Activated CD4-positive, alpha-beta T cell treated with anti-CD3 and anti-CD28 coated beads, Interleukin-2, amount 50 U/mL, for 1 hour (primary cell): Measurements from ENCODE around the gene ZNF749.
A peak's percentile ranks its signal among the peaks of the same experiment; 100 is the strongest.
"Not testable (repeated sequence)": the region's sequence is repeated elsewhere in the genome, so short reads cannot be mapped to it uniquely, and the experiment has no call there.

Experiments
- DNase-seq: peaks from one replicate; pipeline ENCODE4 v3.0.0-alpha.2; 2020

The ZNF749 gene

GRCh38 chr19:57473646-57474045, 38.5 kb downstream of the ZNF749 start:
- DNase-seq, result no peak

DNA sequence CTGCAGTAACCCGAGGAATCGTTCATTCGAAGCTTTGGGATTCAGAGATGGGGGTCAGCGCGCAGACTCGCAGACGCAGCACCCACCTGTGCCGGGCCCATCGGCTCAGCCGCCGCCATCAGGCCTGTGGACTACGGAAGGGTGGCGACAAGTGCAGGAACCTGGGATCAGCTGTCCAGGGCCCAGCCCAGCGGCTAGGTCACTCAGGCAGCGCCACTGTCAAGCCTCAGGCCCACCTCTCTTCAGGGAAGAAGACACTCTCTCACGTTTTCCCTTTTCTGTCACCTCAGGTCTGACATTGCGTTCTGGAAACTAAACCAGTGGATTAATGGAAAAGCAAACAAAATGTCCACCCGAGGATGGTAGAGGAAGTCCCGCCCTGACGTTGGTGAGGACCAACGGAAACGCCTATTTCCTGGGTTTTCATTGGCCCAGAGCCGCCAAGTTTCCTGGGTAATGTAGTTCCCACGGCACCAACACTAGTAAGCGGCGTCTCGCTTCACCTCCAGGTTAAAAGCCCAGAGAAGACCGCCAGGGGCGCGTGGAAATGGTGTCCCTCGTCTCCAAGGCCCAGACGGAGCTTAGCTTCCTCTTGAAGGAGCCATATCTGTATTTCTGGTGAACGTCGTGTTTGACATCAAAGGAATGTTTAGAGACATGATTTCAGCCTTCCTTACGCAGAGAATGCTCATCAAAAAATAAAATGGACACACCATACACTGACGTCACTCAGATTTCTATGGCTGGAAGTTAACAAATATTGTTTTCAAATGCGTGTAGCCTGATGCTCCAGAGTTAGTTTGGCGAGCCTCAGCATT, 42.3 kb downstream of the ZNF749 start, which contains the start of gene ZNF772:
Gene ZNF772, minus strand, starts transcription at position 376 of the 818 bp plus-strand sequence. Its CDS starts 257 bp downstream, at position 119.
- DNase-seq, result peak; percentile 89

DNA sequence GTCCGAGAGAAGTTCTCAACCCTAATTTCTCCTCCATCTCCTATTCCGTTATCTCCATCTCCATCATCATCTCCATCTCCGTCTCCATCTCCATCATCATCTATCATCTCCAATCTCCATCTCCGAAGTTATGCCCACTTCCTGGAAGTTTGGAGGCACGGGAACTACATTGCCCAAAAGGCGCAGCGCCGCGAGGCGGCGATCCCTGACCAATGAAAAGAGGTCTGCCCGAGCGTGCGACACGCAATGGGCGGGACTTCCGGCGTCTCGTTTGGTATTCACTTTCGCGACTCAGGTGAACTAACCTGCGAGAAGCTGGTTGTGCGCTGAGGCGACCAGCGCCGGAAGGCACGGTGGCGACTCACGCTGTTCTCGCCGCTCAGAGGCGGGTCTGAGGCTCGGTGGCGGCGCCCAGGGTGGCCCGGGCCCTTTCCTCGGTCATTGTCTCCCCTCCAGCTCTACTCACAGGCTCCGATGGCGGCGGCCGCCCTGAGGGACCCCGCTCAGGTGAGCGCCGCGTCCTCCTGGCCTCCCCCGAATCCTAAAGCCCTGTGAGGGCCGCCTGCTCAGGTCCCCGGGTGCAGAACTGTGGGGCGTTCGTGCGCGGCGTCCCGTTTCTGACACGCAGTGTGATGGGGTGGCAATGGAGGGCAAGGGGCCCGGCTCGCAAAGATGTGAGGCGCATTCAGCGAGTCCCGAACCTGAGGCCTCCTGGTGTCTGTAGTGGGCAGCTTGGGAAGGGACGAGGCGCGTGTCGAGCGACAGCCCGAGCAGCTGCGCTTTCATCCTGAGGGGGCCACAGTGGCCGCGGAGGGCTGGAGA, 52.6 kb downstream of the ZNF749 start, which contains the start of gene ZNF419:
Gene ZNF419, plus strand, starts transcription at position 274 of the 822 bp plus-strand sequence. Its CDS starts 201 bp downstream, at position 475.
- DNase-seq, result peak; percentile 95

- DNase-seq, result not testable (repeated sequence)
These were observed 53.1 kb downstream of the ZNF749 start for GRCh38 chr19:57488299-57488644.
